GM20000 (cell line): Measurements from ENCODE around the gene MOB2.

Source experiments
- DNase-seq: peaks from one replicate; pipeline ENCODE4 v3.0.0; 2012; ENCODE audit warnings: low spot score
- CTCF ChIP-seq: IDR thresholded peaks from 2 replicates; pipeline ENCODE4 v1.5.1; 2012; ENCODE audit warnings: mild to moderate bottlenecking, control low read depth; ENCODE audit errors: extremely low read depth, missing control alignments

Gene MOB2

DNA sequence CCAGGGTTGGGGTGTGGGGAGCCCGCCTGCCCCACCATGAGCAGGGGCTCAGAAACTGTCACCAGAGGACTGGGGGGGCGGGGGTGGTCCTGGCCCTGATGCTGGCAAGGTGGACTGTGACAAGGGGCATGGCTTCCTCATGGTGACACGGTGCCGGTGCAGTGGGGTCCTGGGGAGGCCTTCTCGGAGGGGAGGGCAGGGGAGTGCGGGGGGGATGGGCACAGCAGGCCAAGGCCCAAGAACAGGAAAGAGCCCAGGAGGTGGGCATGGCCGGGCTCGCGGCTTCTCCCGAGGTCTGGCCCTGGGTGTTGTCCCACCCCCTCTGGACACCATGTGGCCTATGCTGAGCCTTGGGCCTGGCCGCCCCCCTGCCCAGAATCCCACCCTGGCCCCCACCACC is 47.2 kb downstream of the MOB2 start:
- no peak for DNase-seq
- TF ChIP-seq CTCF, result no peak

DNA sequence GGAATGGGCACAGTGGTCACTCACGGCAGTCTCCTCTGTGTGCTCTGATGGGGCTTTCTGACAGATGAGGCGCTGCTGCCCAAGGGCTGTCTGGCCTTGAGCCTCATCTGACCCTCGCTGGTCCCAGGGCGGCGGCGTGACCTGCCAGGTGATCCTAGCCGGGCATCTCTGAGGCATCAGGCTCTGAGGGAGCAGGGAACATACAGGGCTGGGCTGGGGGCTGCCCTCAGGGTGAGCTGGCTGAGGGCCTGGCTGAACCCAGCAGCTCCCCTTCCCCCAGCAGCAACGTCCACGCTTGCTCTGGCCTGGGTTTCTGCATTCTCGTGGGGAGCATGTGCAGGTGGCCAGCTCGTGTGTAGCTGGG is 47.6 kb downstream of the MOB2 start:
- no peak for DNase-seq

GRCh38 chr11:1438261-1438966 is 48.2 kb downstream of the MOB2 start:
- no peak for TF ChIP-seq CTCF
- no peak for DNase-seq

More for the DNA sequence above, 47.6 kb downstream of the MOB2 start:
- no peak for TF ChIP-seq CTCF

DNA sequence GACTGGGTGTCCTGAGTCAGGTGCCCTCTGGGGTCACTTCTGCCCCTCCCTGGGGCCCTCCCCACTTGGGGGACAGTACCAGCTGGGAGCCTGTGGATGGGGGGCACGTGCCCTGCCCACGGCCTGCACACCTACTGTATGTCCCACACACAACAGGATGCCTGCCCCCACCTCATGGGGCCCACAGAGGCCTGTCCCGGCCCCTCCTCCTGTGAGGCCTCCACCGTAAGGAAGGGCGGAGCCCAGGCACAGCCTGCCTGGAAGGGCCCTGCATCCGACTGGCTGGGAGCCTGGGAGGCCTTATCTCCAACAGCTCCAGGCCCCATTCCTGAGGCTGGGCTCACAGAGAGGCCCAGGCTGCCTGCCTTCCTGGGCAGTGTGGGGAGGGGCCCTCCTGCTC is 49.1 kb downstream of the MOB2 start:
- DNase-seq, result no peak
- no peak for TF ChIP-seq CTCF

DNA sequence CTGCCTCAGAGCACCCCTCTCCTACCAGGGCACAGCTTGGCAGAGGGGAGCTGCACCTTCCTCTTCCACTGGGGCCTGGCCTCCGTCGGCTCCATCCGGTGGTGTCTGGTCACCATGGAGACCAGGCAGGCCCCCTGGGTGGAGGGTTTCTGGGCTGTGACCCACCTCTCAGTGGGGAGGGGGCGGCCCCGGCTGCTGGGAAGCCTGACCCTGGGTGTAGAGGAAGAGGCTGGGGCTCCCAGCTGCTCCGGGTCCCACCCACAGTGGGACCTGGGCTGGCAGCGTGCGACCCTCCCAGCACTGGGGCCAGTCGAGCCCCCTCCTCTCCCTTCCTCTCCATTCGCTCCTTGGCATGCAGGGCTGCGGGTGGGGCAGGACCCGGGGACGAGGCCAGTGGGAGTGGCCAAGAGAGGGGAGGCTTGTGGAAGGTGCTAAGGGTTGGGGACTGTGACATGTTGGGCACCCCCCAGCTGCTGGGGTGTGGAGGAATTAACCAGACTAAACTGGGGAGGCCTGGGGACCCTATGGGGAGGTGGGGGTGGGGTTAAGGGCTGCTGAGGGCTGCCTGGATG is 50.0 kb downstream of the MOB2 start:
- TF ChIP-seq CTCF, result no peak
- DNase-seq, result peak; percentile 49

- no peak for TF ChIP-seq CTCF
- peak; percentile 71 for DNase-seq
Observed at GRCh38 chr11:1435820-1436467, 50.6 kb downstream of the MOB2 start.

GRCh38 chr11:1435479-1435819 is 51.1 kb downstream of the MOB2 start:
- peak; percentile 48 for DNase-seq
